Neuronal stem cell (in vitro differentiated cells): ENCODE data around the gene AMMECR1.

Experiments
- DNase-seq: peaks from one replicate; pipeline ENCODE4 v3.0.0-alpha.2; 2013; ENCODE audit warnings: low spot score
- H2AFZ ChIP-seq: one replicate; pipeline ENCODE4 v1.6.1; 2013; ENCODE audit warnings: mild to moderate bottlenecking, low read length, inconsistent platforms
- H2AK5ac ChIP-seq: 2 replicates; pipeline ENCODE4 v1.6.1; 2013; ENCODE audit warnings: low read depth, mild to moderate bottlenecking, inconsistent platforms, low read length, moderate library complexity, mixed read lengths
- H2BK120ac ChIP-seq: 2 replicates; pipeline ENCODE4 v1.6.1; 2013; ENCODE audit warnings: low read depth, mild to moderate bottlenecking, inconsistent platforms, low read length, moderate library complexity, mixed read lengths
- H2BK12ac ChIP-seq: one replicate; pipeline ENCODE4 v1.6.1; 2013; ENCODE audit warnings: low read length, inconsistent platforms
- H2BK15ac ChIP-seq: 2 replicates; pipeline ENCODE4 v1.6.1; 2013; ENCODE audit warnings: mild to moderate bottlenecking, low read length, inconsistent platforms, mixed read lengths
- H2BK5ac ChIP-seq: one replicate; pipeline ENCODE4 v1.6.1; 2013; ENCODE audit warnings: inconsistent platforms, mild to moderate bottlenecking, low read length, moderate library complexity
- H3K14ac ChIP-seq: one replicate; pipeline ENCODE4 v1.6.1; 2013; ENCODE audit warnings: low read length, inconsistent platforms
- H3K18ac ChIP-seq: 2 replicates; pipeline ENCODE4 v1.6.1; 2013; ENCODE audit warnings: low read length, inconsistent platforms
- H3K23ac ChIP-seq: 2 replicates; pipeline ENCODE4 v1.6.1; 2013; ENCODE audit warnings: low read depth, mild to moderate bottlenecking, mixed read lengths, low read length, inconsistent platforms; ENCODE audit not compliant: poor library complexity
- H3K27ac ChIP-seq: replicated peaks from 3 replicates; pipeline ENCODE4 v1.5.1; 2013; ENCODE audit warnings: low read length, inconsistent platforms
- H3K27me3 ChIP-seq, 3 experiments: 2 replicates each; pipeline ENCODE4 v1.6.1; 2013; ENCODE audit warnings: low read length in 3 of 3, mild to moderate bottlenecking in 2 of 3, inconsistent platforms in 1 of 3, low read depth in 1 of 3, mixed read lengths in 1 of 3, moderate library complexity in 1 of 3; ENCODE audit not compliant: control insufficient read depth in 3 of 3, insufficient read depth in 3 of 3
- H3K36me3 ChIP-seq, 2 donors: replicated peaks in 1 of 2; 2 replicates each; pipeline ENCODE4 v1.6.1; 2013; ENCODE audit warnings: low read length in 2 of 2; ENCODE audit not compliant: control insufficient read depth in 2 of 2, insufficient read depth in 2 of 2
- H3K4ac ChIP-seq: 2 replicates; pipeline ENCODE4 v1.6.1; 2013; ENCODE audit warnings: inconsistent platforms, mild to moderate bottlenecking, low read length, moderate library complexity
- H3K4me1 ChIP-seq, 2 donors: 1 replicate in 1 of 2; 2 replicates in 1 of 2; pipeline ENCODE4 v1.6.1; 2013; ENCODE audit warnings: low read length in 2 of 2, low read depth in 1 of 2; ENCODE audit not compliant: control insufficient read depth in 2 of 2, insufficient read depth in 1 of 2
- H3K4me2 ChIP-seq: one replicate; pipeline ENCODE4 v1.6.1; 2013; ENCODE audit warnings: mild to moderate bottlenecking, low read length, inconsistent platforms; ENCODE audit not compliant: insufficient read depth, poor library complexity, severe bottlenecking
- H3K4me3 ChIP-seq, 2 donors: 2 replicates each; pipeline ENCODE4 v1.5.1; 2013; ENCODE audit warnings: low read length in 2 of 2, mild to moderate bottlenecking in 2 of 2, inconsistent platforms in 1 of 2, moderate library complexity in 1 of 2
- H3K79me1 ChIP-seq: one replicate; pipeline ENCODE4 v1.6.1; 2013; ENCODE audit warnings: low read depth, mild to moderate bottlenecking, inconsistent platforms, low read length, moderate library complexity
- H3K9ac ChIP-seq: one replicate; pipeline ENCODE4 v1.6.1; 2013; ENCODE audit warnings: mild to moderate bottlenecking, low read depth, low read length, inconsistent platforms; ENCODE audit not compliant: poor library complexity
- H3K9me3 ChIP-seq, 2 donors: replicated peaks in 1 of 2; 2 replicates each; pipeline versions ENCODE3 to v1.6.1; 2013; ENCODE audit warnings: low read length in 2 of 2, mild to moderate bottlenecking in 2 of 2, inconsistent platforms in 1 of 2, low read depth in 1 of 2, mixed read lengths in 1 of 2, moderate library complexity in 1 of 2; ENCODE audit not compliant: control insufficient read depth in 2 of 2, insufficient read depth in 1 of 2
- H4K8ac ChIP-seq: one replicate; pipeline ENCODE4 v1.6.1; 2013; ENCODE audit warnings: low read depth, mild to moderate bottlenecking, inconsistent platforms, low read length, moderate library complexity
- H4K91ac ChIP-seq: one replicate; pipeline ENCODE4 v1.6.1; 2013; ENCODE audit warnings: low read length, low read depth, mild to moderate bottlenecking, inconsistent platforms; ENCODE audit not compliant: poor library complexity
- WGBS, 2 donors: extraction: QIAGEN DNeasy Blood & Tissue Kit; methylation state at CpG; one replicate each; pipeline ENCODE4 v1.1.7; 2013; ENCODE audit warnings: missing lambda C conversion rate in 2 of 2, mixed read lengths in 1 of 2; ENCODE audit not compliant: insufficient read length in 2 of 2, insufficient replicate concordance in 1 of 2; ENCODE audit errors: extremely low coverage in 2 of 2; 5-methylcytosine and 5-hydroxymethylcytosine counted together

Gene AMMECR1

GRCh38 chrX:110214684-110215083, 103.2 kb downstream of the AMMECR1 start:
- no peak overlapping the region for H3K18ac ChIP-seq
- no peaks in the 10 kb centered on the region for H3K27me3 ChIP-seq
- H3K14ac ChIP-seq, result no peak overlapping the region
- no peak overlapping the region for H3K23ac ChIP-seq
- H3K9ac ChIP-seq, result no peak overlapping the region
- H2BK120ac ChIP-seq, result no peak overlapping the region
- no peak overlapping the region for H3K4me3 ChIP-seq
- H3K4me1 ChIP-seq, result no peaks in the 10 kb centered on the region
- no peak overlapping the region for H2BK5ac ChIP-seq
- no peaks in the 10 kb centered on the region for H3K9me3 ChIP-seq
- H3K79me1 ChIP-seq, result no peaks in the 10 kb centered on the region
- no peak overlapping the region for H2BK15ac ChIP-seq
- WGBS, 2 donors, result no CpG with 5 or more reads among the region's 1 CpG
- no peak overlapping the region for H2AK5ac ChIP-seq
- H2BK12ac ChIP-seq, result no peak overlapping the region
- H3K36me3 ChIP-seq, result no peaks in the 10 kb centered on the region
- no peak overlapping the region for H2AFZ ChIP-seq
- H4K8ac ChIP-seq, result no peak overlapping the region
- no peak for DNase-seq
- H4K91ac ChIP-seq, result no peak overlapping the region
- H3K4ac ChIP-seq, result no peak overlapping the region
- no peak overlapping the region for H3K4me2 ChIP-seq
- no peak overlapping the region for H3K27ac ChIP-seq

GRCh38 chrX:110213183-110213582, 104.7 kb downstream of the AMMECR1 start:
- Histone ChIP-seq H3K4me2 (no peak overlapping the region), H2BK120ac (no peak overlapping the region), H3K4me1 (no peaks in the 10 kb centered on the region), H3K18ac (no peak overlapping the region), H3K9ac (no peak overlapping the region), H2BK15ac (no peak overlapping the region), H3K4me3 (no peak overlapping the region), H2AFZ (no peak overlapping the region), H3K79me1 (no peaks in the 10 kb centered on the region), H2BK5ac (no peak overlapping the region), H4K8ac (no peak overlapping the region), H3K9me3 (no peaks in the 10 kb centered on the region), H4K91ac (no peak overlapping the region), H3K4ac (no peak overlapping the region), H3K27ac (no peak overlapping the region), H2AK5ac (no peak overlapping the region), H2BK12ac (no peak overlapping the region), H3K27me3 (no peaks in the 10 kb centered on the region), H3K23ac (no peak overlapping the region), H3K14ac (no peak overlapping the region), H3K36me3 (no peaks in the 10 kb centered on the region)
- no CpG with 5 or more reads among the region's 1 CpG for WGBS, 2 donors
- DNase-seq, result no peak

GRCh38 chrX:110212299-110212698, 105.6 kb downstream of the AMMECR1 start:
- H3K36me3 ChIP-seq, result no peaks in the 10 kb centered on the region
- no peak overlapping the region for H2BK120ac ChIP-seq
- H3K14ac ChIP-seq, result no peak overlapping the region
- no peak overlapping the region for H3K4me2 ChIP-seq
- no peak overlapping the region for H2BK5ac ChIP-seq
- no peak for DNase-seq
- H3K79me1 ChIP-seq, result no peaks in the 10 kb centered on the region
- H3K23ac ChIP-seq, result no peak overlapping the region
- H2BK15ac ChIP-seq, result no peak overlapping the region
- no peaks in the 10 kb centered on the region for H3K9me3 ChIP-seq
- H3K4me1 ChIP-seq, result no peaks in the 10 kb centered on the region
- no peak overlapping the region for H2AK5ac ChIP-seq
- no peaks in the 10 kb centered on the region for H3K27me3 ChIP-seq
- no peak overlapping the region for H4K8ac ChIP-seq
- no peak overlapping the region for H3K4ac ChIP-seq
- no peak overlapping the region for H2BK12ac ChIP-seq
- no peak overlapping the region for H2AFZ ChIP-seq
- H3K9ac ChIP-seq, result no peak overlapping the region
- H4K91ac ChIP-seq, result no peak overlapping the region
- H3K27ac ChIP-seq, result no peak overlapping the region
- WGBS, 2 donors, result no CpG with 5 or more reads among the region's 3 CpGs
- H3K18ac ChIP-seq, result no peak overlapping the region
- no peak overlapping the region for H3K4me3 ChIP-seq

- H3K9ac ChIP-seq, result no peak overlapping the region
- DNase-seq, result no peak
- H3K36me3 ChIP-seq, result no peaks in the 10 kb centered on the region
- no peak overlapping the region for H3K4me3 ChIP-seq
- H3K23ac ChIP-seq, result no peak overlapping the region
- H2BK120ac ChIP-seq, result no peak overlapping the region
- no peak overlapping the region for H2AFZ ChIP-seq
- H3K79me1 ChIP-seq, result no peaks in the 10 kb centered on the region
- no peak overlapping the region for H2BK15ac ChIP-seq
- no peak overlapping the region for H4K8ac ChIP-seq
- no peak overlapping the region for H3K14ac ChIP-seq
- no peaks in the 10 kb centered on the region for H3K4me1 ChIP-seq
- no CpG with 5 or more reads among the region's 1 CpG for whole genome bisulfite sequencing, 2 donors
- no peak overlapping the region for H4K91ac ChIP-seq
- H2BK5ac ChIP-seq, result no peak overlapping the region
- no peak overlapping the region for H3K18ac ChIP-seq
- no peak overlapping the region for H2AK5ac ChIP-seq
- H3K9me3 ChIP-seq, result no peaks in the 10 kb centered on the region
- H3K27me3 ChIP-seq, result no peaks in the 10 kb centered on the region
- no peak overlapping the region for H3K4ac ChIP-seq
- no peak overlapping the region for H2BK12ac ChIP-seq
- H3K27ac ChIP-seq, result no peak overlapping the region
- H3K4me2 ChIP-seq, result no peak overlapping the region
Observed at GRCh38 chrX:110211340-110211739, 106.5 kb downstream of the AMMECR1 start.
